ENCODE measurements around the gene EXOC3L4.

DNA sequence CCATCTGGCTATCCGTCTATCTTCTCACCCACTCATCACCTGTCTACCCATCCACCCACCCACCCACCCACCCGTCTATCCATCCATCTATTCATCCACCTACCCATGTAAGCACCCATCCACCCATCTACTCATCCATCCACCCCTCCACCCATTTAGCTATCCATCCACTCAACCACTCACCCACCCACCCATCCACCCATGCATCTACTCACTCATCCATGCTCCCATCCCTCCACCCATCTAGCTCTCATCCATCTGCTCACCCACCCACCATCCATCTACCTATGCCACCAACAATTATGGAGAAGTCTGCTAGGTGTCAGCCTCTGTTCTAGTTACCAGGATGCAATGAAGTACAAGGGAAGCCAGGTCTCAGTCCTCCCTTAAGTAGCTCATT, 39.9 kb downstream of the EXOC3L4 start:
- TF ChIP-seq SIN3A (IDR thresholded peaks at IDR 0.05; ENCODE audit: low read depth) = no peak
- TF ChIP-seq POLR2AphosphoS5 (IDR thresholded peaks at IDR 0.05; ENCODE audit: low read depth, low read length) = no peak
- no peak for TF ChIP-seq ZNF274 (IDR thresholded peaks at IDR 0.05; ENCODE audit: low read depth, low read length)
- TF ChIP-seq FOSL1 (IDR thresholded peaks at IDR 0.05; ENCODE audit: low read depth) = no peak
- TF ChIP-seq EZH2 (IDR thresholded peaks at IDR 0.05) = no peak
- TF ChIP-seq POLR2A (IDR thresholded peaks at IDR 0.05; ENCODE audit: borderline replicate concordance, extremely low read depth, insufficient read depth, insufficient read length) = no peak
- TF ChIP-seq, protein P1, sequence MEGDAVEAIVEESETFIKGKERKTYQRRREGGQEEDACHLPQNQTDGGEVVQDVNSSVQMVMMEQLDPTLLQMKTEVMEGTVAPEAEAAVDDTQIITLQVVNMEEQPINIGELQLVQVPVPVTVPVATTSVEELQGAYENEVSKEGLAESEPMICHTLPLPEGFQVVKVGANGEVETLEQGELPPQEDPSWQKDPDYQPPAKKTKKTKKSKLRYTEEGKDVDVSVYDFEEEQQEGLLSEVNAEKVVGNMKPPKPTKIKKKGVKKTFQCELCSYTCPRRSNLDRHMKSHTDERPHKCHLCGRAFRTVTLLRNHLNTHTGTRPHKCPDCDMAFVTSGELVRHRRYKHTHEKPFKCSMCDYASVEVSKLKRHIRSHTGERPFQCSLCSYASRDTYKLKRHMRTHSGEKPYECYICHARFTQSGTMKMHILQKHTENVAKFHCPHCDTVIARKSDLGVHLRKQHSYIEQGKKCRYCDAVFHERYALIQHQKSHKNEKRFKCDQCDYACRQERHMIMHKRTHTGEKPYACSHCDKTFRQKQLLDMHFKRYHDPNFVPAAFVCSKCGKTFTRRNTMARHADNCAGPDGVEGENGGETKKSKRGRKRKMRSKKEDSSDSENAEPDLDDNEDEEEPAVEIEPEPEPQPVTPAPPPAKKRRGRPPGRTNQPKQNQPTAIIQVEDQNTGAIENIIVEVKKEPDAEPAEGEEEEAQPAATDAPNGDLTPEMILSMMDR (IDR thresholded peaks at IDR 0.05 in 2 of 3, conservative IDR thresholded peaks at IDR 0.05 in 1 of 3; ENCODE audit: borderline replicate concordance in 1 of 3, insufficient read depth in 1 of 3, low read depth in 2 of 3, low read length in 2 of 3) = no peak
- TF ChIP-seq, protein P2, sequence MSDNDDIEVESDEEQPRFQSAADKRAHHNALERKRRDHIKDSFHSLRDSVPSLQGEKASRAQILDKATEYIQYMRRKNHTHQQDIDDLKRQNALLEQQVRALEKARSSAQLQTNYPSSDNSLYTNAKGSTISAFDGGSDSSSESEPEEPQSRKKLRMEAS (IDR thresholded peaks at IDR 0.05) = no peak
- TF ChIP-seq ELF1 (IDR thresholded peaks at IDR 0.05; ENCODE audit: borderline replicate concordance, low read depth) = no peak
- TF ChIP-seq RAD21 (IDR thresholded peaks at IDR 0.05; ENCODE audit: low read depth) = no peak
- TF ChIP-seq SP1 (IDR thresholded peaks at IDR 0.05; ENCODE audit: low read depth) = no peak
- no peak for TF ChIP-seq EZH2phosphoT487 (IDR thresholded peaks at IDR 0.05; ENCODE audit: borderline replicate concordance)
- TF ChIP-seq, protein P3, sequence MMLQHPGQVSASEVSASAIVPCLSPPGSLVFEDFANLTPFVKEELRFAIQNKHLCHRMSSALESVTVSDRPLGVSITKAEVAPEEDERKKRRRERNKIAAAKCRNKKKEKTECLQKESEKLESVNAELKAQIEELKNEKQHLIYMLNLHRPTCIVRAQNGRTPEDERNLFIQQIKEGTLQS (IDR thresholded peaks at IDR 0.05) = no peak
- TF ChIP-seq, protein P4, sequence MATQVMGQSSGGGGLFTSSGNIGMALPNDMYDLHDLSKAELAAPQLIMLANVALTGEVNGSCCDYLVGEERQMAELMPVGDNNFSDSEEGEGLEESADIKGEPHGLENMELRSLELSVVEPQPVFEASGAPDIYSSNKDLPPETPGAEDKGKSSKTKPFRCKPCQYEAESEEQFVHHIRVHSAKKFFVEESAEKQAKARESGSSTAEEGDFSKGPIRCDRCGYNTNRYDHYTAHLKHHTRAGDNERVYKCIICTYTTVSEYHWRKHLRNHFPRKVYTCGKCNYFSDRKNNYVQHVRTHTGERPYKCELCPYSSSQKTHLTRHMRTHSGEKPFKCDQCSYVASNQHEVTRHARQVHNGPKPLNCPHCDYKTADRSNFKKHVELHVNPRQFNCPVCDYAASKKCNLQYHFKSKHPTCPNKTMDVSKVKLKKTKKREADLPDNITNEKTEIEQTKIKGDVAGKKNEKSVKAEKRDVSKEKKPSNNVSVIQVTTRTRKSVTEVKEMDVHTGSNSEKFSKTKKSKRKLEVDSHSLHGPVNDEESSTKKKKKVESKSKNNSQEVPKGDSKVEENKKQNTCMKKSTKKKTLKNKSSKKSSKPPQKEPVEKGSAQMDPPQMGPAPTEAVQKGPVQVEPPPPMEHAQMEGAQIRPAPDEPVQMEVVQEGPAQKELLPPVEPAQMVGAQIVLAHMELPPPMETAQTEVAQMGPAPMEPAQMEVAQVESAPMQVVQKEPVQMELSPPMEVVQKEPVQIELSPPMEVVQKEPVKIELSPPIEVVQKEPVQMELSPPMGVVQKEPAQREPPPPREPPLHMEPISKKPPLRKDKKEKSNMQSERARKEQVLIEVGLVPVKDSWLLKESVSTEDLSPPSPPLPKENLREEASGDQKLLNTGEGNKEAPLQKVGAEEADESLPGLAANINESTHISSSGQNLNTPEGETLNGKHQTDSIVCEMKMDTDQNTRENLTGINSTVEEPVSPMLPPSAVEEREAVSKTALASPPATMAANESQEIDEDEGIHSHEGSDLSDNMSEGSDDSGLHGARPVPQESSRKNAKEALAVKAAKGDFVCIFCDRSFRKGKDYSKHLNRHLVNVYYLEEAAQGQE (IDR thresholded peaks at IDR 0.05; ENCODE audit: low read depth) = no peak

All from HCT116 (cell line).